Midbrain (tissue), 1 donor: ENCODE data around the gene INTS2.
"Not testable (repeated sequence)": the region's sequence is repeated elsewhere in the genome, so short reads cannot be mapped to it uniquely, and the experiment has no call there.

ENCODE experiments used
- DNase-seq: peaks from one replicate; lab custom pipeline; 2025; lab: John Stamatoyannopoulos, UW

INTS2 gene

GRCh38 chr17:61887733-61888132, 40.0 kb downstream of the INTS2 start:
- not testable (repeated sequence) for DNase-seq

- DNase-seq, result not testable (repeated sequence)
Observed at GRCh38 chr17:61885865-61886264, 41.9 kb downstream of the INTS2 start.

GRCh38 chr17:61884864-61885263, 42.9 kb downstream of the INTS2 start:
- DNase-seq, result no peak

GRCh38 chr17:61880589-61881102, 47.1 kb downstream of the INTS2 start:
- no peak for DNase-seq

- no peak for DNase-seq
Observed at GRCh38 chr17:61878984-61879612, 48.7 kb downstream of the INTS2 start.

GRCh38 chr17:61878520-61878919, 49.3 kb downstream of the INTS2 start:
- no peak for DNase-seq

- no peak for DNase-seq
Observed at GRCh38 chr17:61877837-61878236, 49.9 kb downstream of the INTS2 start.

GRCh38 chr17:61875804-61876203, 52.0 kb downstream of the INTS2 start:
- DNase-seq, result no peak

GRCh38 chr17:61875285-61875684, 52.5 kb downstream of the INTS2 start:
- DNase-seq, result no peak

GRCh38 chr17:61874075-61874474, 53.7 kb downstream of the INTS2 start:
- DNase-seq, result no peak

- no peak for DNase-seq
Observed at GRCh38 chr17:61872099-61872498, 55.7 kb downstream of the INTS2 start.

- no peak for DNase-seq
Observed at GRCh38 chr17:61869138-61869537, 58.6 kb downstream of the INTS2 start.

- DNase-seq, result no peak
Observed at GRCh38 chr17:61868074-61868473, 59.7 kb downstream of the INTS2 start.

GRCh38 chr17:61867033-61867432, 60.7 kb downstream of the INTS2 start:
- no peak for DNase-seq

GRCh38 chr17:61863801-61864126, 64.0 kb downstream of the INTS2 start:
- no peak for DNase-seq

- peak; percentile 87 for DNase-seq
Observed at GRCh38 chr17:61862975-61863800, 64.6 kb downstream of the INTS2 start, which contains the start of gene BRIP1. Gene BRIP1, minus strand, starts transcription at chr17:61863528. Its CDS starts 1,989 bp downstream, at chr17:61861539.

GRCh38 chr17:61862105-61862574, 65.6 kb downstream of the INTS2 start:
- no peak for DNase-seq

GRCh38 chr17:61860397-61860796, 67.4 kb downstream of the INTS2 start:
- not testable (repeated sequence) for DNase-seq

- DNase-seq, result no peak
Observed at GRCh38 chr17:61856035-61856434, 71.7 kb downstream of the INTS2 start.

GRCh38 chr17:61852857-61853256, 74.9 kb downstream of the INTS2 start:
- DNase-seq, result no peak

GRCh38 chr17:61849674-61850073, 78.1 kb downstream of the INTS2 start:
- DNase-seq, result no peak

- DNase-seq, result no peak
Observed at GRCh38 chr17:61848896-61849295, 78.9 kb downstream of the INTS2 start.

- no peak for DNase-seq
Observed at GRCh38 chr17:61848247-61848646, 79.5 kb downstream of the INTS2 start.
